Kidney (tissue), 14 donors: Measurements from ENCODE around the gene CRTC1. TPM values are rescaled to one million over a fixed set of nuclear protein-coding genes. Genes with fewer than 3 reads are reported as not detected.

Source experiments
- DNase-seq, 5 donors: peaks; one replicate each; pipeline ENCODE4 v3.0.0-alpha.2; 2013 to 2020
- FAIRE-seq: peaks from 2 replicates; lab custom pipeline; 2012; peaks lifted over from hg19 to GRCh38; lab: Jason Lieb, UNC
- H3K27ac ChIP-seq, 2 donors: one replicate each; pipeline ENCODE4 v1.7.0; 2013; ENCODE audit warnings: low read depth in 2 of 2, low read length in 2 of 2, inconsistent platforms in 1 of 2
- H3K27me3 ChIP-seq: one replicate; pipeline ENCODE4 v1.7.1; 2013; ENCODE audit warnings: low read length, inconsistent platforms; ENCODE audit not compliant: control insufficient read depth, insufficient read depth
- H3K36me3 ChIP-seq, 3 donors: one replicate each; pipeline versions ENCODE4 v1.7.0 to v1.7.1; 2013; ENCODE audit warnings: low read length in 3 of 3, control low read depth in 1 of 3, inconsistent platforms in 1 of 3; ENCODE audit not compliant: insufficient read depth in 3 of 3, control insufficient read depth in 2 of 3
- H3K4me1 ChIP-seq, 3 donors: one replicate each; pipeline versions ENCODE4 v1.7.0 to v1.7.1; 2013; ENCODE audit warnings: low read length in 3 of 3, inconsistent platforms in 1 of 3, low read depth in 1 of 3; ENCODE audit not compliant: control insufficient read depth in 2 of 3, insufficient read depth in 2 of 3
- H3K4me3 ChIP-seq, 3 donors: one replicate each; pipeline versions ENCODE4 v1.7.0 to v1.8.1; 2013; ENCODE audit warnings: low read length in 3 of 3, control low read depth in 1 of 3, inconsistent platforms in 1 of 3
- H3K9ac ChIP-seq, 3 donors: one replicate each; pipeline versions ENCODE4 v1.7.0 to v1.7.1; 2013; ENCODE audit warnings: low read length in 3 of 3, control low read depth in 1 of 3, inconsistent platforms in 1 of 3
- H3K9me3 ChIP-seq, 3 donors: one replicate each; pipeline versions ENCODE4 v1.7.0 to v1.7.1; 2013; ENCODE audit warnings: low read length in 3 of 3, control low read depth in 1 of 3, inconsistent platforms in 1 of 3; ENCODE audit not compliant: control insufficient read depth in 2 of 3, insufficient read depth in 1 of 3
- CTCF ChIP-seq: IDR thresholded peaks from 3 replicates; pipeline ENCODE4 v1.5.1; 2012; ENCODE audit warnings: mild to moderate bottlenecking, moderate library complexity, borderline replicate concordance; ENCODE audit not compliant: insufficient read depth; ENCODE audit errors: extremely low read depth
- intact Hi-C: fragments of 100-400 bp; cut with DNase I; formaldehyde crosslinking; loops from one replicate; pipeline ENCODE4 v1.11.1; 2022
- polyA plus RNA-seq: library from polyadenylated mRNA; stranded (reverse); fragments of 350-450 nt; fragmentation: Illumina TruSeq; extraction: RNeasy Lipid Tissue Mini Kit (QIAGEN cat#74804); gene quantifications from one replicate; pipeline ENCODE4 v1.2.3, GENCODE V29; 2014; ENCODE audit warnings: low read depth, low replicate concordance; ENCODE audit not compliant: insufficient read depth
- total RNA-seq: library from RNA; stranded (reverse); fragmentation: NEBNext Ultra II Directional; extraction: Animal tissue kit (Norgen Biotek cat#: 25700); gene quantifications from one replicate; pipeline ENCODE4 v1.2.1, GENCODE V29; 2021
- donor health status: control.
- donor health status: control.
- donor health status: control.
- donor health status: control.
- donor health status: control.
- donor health status: DM: yes; HTN: yes; CAD: no.
- donor health status: Normal renal cell carcinoma (clear cell type).

Gene CRTC1
- total and polyA plus RNA-seq, 2 donors from 2014 or later: 10.9 to 26.8 TPM

DNA sequence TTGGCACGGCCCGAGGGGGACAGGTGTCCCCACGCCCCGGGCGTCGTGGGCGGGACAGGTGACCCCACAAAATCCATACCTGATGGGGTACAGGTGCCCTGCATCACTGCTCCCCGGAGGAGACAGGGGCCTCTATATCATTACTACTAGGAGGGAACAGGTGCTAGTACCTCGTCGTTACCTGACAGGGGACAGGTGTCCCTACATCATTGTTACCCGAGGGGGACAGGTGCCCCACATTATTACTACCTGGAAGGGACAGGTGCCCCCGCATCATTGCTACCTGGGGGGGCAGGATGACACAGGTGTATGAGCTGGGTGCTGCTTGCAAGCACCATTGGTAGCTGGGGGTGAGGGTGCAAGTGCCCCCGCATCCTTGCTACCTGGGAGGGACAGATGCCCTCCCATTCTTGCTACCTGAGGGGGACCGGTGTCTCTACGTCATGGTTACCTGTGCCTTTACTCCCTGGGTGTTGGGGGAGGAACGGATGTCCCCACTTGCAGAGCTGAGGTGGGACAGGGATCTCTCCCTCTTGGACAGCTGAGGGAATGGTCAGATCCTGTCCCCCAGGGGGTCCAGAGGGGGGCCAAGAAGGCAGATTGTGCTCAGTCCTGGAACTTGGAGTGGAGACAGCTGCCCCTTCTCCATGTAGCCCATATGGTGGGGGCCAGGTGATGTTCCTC, 620 bp downstream of the CRTC1 start:
- intact Hi-C loops: no loop called here
- no peak for TF ChIP-seq CTCF
- no peak overlapping the region for H3K27ac ChIP-seq
- no peaks in the 10 kb centered on the region for H3K36me3 ChIP-seq
- FAIRE-seq: no peak
- peak overlapping the region; percentile 52 to 77 (median 64) for H3K9ac ChIP-seq
- no peaks in the 10 kb centered on the region for H3K27me3 ChIP-seq
- peak overlapping the region; percentile 83 to 86 (median 83) for H3K4me3 ChIP-seq
- no peaks in the 10 kb centered on the region for H3K9me3 ChIP-seq
- peak in 1 of 5 donors; percentile 79 for DNase-seq
- H3K4me1 ChIP-seq: peaks cover 0 to 19% (median 0%) of the 10 kb centered on the region in 3 donors

GRCh38 chr19:18684642-18684993, 1.1 kb downstream of the CRTC1 start:
- Histone ChIP-seq H3K4me3 (peak overlapping the region in 1 of 3 donors; percentile 86), H3K9ac (peak overlapping the region in 1 of 3 donors; percentile 77), H3K4me1 (peaks cover 0 to 19% (median 0%) of the 10 kb centered on the region in 3 donors), H3K27me3 (no peaks in the 10 kb centered on the region), H3K36me3 (no peaks in the 10 kb centered on the region), H3K27ac (no peak overlapping the region), H3K9me3 (no peaks in the 10 kb centered on the region)
- no peak for DNase-seq
- no peak for FAIRE-seq
- TF ChIP-seq CTCF: no peak
- intact Hi-C loops: no loop called here

DNA sequence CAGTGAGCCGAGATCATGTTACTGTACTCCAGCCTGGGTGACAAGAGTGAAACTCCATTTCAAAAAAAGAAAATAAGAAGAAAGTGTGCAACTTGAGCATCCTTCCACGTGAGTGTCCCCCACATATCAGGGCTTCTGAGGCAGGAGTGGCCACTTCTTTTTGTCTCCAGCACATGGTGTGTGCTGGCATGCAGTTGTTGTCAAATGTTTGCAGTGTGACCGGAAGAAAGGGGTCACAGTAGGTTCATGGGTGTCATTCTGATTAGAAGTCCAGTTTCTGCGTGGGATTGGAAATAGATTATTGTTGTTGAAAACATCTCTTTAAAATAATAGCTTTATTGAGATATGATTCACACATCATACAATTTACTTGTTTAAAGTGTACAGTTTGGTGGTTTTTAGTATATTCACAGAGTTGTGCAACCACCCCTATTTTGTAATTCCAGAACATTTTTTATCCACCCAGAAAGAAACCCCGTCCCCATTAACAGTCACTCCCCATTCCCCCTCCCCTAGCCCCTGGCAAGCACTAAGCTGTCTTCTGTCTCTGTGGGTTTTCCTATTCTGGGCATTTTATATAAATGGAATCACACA, 2.2 kb downstream of the CRTC1 start:
- TF ChIP-seq CTCF: no peak
- intact Hi-C loops: no loop called here
- H3K9me3 ChIP-seq: no peaks in the 10 kb centered on the region
- H3K4me1 ChIP-seq: peaks cover 0 to 19% (median 0%) of the 10 kb centered on the region in 3 donors
- H3K4me3 ChIP-seq: no peak overlapping the region
- no peaks in the 10 kb centered on the region for H3K27me3 ChIP-seq
- no peak overlapping the region for H3K27ac ChIP-seq
- no peaks in the 10 kb centered on the region for H3K36me3 ChIP-seq
- DNase-seq: no peak
- FAIRE-seq: no peak
- no peak overlapping the region for H3K9ac ChIP-seq
